ENCODE data around the gene RFX5.

- no peak for TF ChIP-seq REST (IDR thresholded peaks at IDR 0.05)
- TF ChIP-seq CTCF (IDR thresholded peaks at IDR 0.05; ENCODE audit: low read depth, low read length, missing input control) = no peak
- no peak for TF ChIP-seq GABPA (IDR thresholded peaks at IDR 0.05 in 1 of 2, conservative IDR thresholded peaks at IDR 0.05 in 1 of 2)
- TF ChIP-seq TAF1 (conservative IDR thresholded peaks at IDR 0.05) = no peak
- no peak for TF ChIP-seq HNF4A (conservative IDR thresholded peaks at IDR 0.05)
- TF ChIP-seq ZBTB33 (IDR thresholded peaks at IDR 0.05) = no peak
- no peak for TF ChIP-seq RAD21 (IDR thresholded peaks at IDR 0.05)
- TF ChIP-seq YY1 (IDR thresholded peaks at IDR 0.05) = no peak
- TF ChIP-seq MAX (IDR thresholded peaks at IDR 0.05) = no peak
- TF ChIP-seq ATF3 (IDR thresholded peaks at IDR 0.05) = no peak
- no peak for TF ChIP-seq EGR1 (IDR thresholded peaks at IDR 0.05; ENCODE audit: low read depth in 2 of 2)
- no peak for TF ChIP-seq SP1 (IDR thresholded peaks at IDR 0.05)
- no peak for TF ChIP-seq FOXA2 (IDR thresholded peaks at IDR 0.05)
These were observed 23.3 kb upstream of the RFX5 start for GRCh38 chr1:151370211-151370911.

Measured in liver (tissue), 3 donors.